ENCODE data around the gene SLN. TPM values are rescaled to one million over a fixed set of nuclear protein-coding genes. Genes with fewer than 3 reads are reported as not detected.

Gene SLN
- polyA plus RNA-seq, 1 donor: 0.27 TPM

- DNase-seq: no peak
Observed at GRCh38 chr11:107719557-107720302, 7.9 kb upstream of the SLN start.

GRCh38 chr11:107719073-107719472 lies 7.2 kb upstream of the SLN start:
- no peak for DNase-seq

GRCh38 chr11:107716884-107717532 lies 5.2 kb upstream of the SLN start:
- no peak for DNase-seq

- no peak for DNase-seq
Observed at GRCh38 chr11:107713009-107713408, 1.2 kb upstream of the SLN start.

GRCh38 chr11:107710301-107710700 lies 1.6 kb downstream of the SLN start:
- DNase-seq: no peak

GRCh38 chr11:107708792-107709191 lies 3.1 kb downstream of the SLN start:
- DNase-seq: no peak

- no peak for DNase-seq
Observed at GRCh38 chr11:107707807-107708206, 4.0 kb downstream of the SLN start.

- no peak for DNase-seq
Observed at GRCh38 chr11:107707215-107707671, 4.6 kb downstream of the SLN start.

GRCh38 chr11:107706531-107706930 lies 5.3 kb downstream of the SLN start:
- no peak for DNase-seq

GRCh38 chr11:107705027-107705426 lies 6.8 kb downstream of the SLN start:
- DNase-seq: no peak

- DNase-seq: no peak
Observed at GRCh38 chr11:107704451-107704850, 7.4 kb downstream of the SLN start.

GRCh38 chr11:107702723-107703122 lies 9.1 kb downstream of the SLN start:
- DNase-seq: no peak

GRCh38 chr11:107702109-107702660 lies 9.7 kb downstream of the SLN start:
- no peak for DNase-seq

- no peak for DNase-seq
Observed at GRCh38 chr11:107699371-107700285, 12.2 kb downstream of the SLN start.

GRCh38 chr11:107697291-107697690 lies 14.6 kb downstream of the SLN start:
- DNase-seq: no peak

- no peak for DNase-seq
Observed at GRCh38 chr11:107696140-107696539, 15.7 kb downstream of the SLN start.

- no peak for DNase-seq
Observed at GRCh38 chr11:107695446-107695845, 16.4 kb downstream of the SLN start.

- DNase-seq: no peak
Observed at GRCh38 chr11:107691000-107691750, 20.7 kb downstream of the SLN start.

- peak; percentile 62 for DNase-seq
Observed at GRCh38 chr11:107689317-107690202, 22.3 kb downstream of the SLN start.

- no peak for DNase-seq
Observed at GRCh38 chr11:107688322-107688918, 23.4 kb downstream of the SLN start.
